Psoas muscle (tissue), 8 donors: Measurements from ENCODE around the gene VPS13A. TPM values are rescaled to one million over a fixed set of nuclear protein-coding genes. Genes with fewer than 3 reads are reported as not detected.
A peak's percentile ranks its signal among the peaks of the same experiment; 100 is the strongest.
"Not testable (repeated sequence)": the region's sequence is repeated elsewhere in the genome, so short reads cannot be mapped to it uniquely, and the experiment has no call there.

Experiments
- ATAC-seq, 4 donors: fragments of 200-7000 bp; cut with Tn5 transposase; one replicate each; pipeline ENCODE4 v1.9.1; 2020; ENCODE audit warnings: moderate library complexity in 3 of 4, mild to moderate bottlenecking in 2 of 4
- DNase-seq, 2 donors: peaks; one replicate each; pipeline ENCODE4 v3.0.0-alpha.2; 2020
- H3K27ac ChIP-seq: fragments of 200-600 bp; one replicate; pipeline ENCODE4 v1.8.0; 2022
- H3K27me3 ChIP-seq, 3 donors: fragments of 200-600 bp in 1 of 3; one replicate each; pipeline versions ENCODE4 v1.6.1 to v1.8.0; 2013 to 2022; ENCODE audit warnings: low read length in 2 of 3, mild to moderate bottlenecking in 2 of 3, moderate library complexity in 1 of 3; ENCODE audit not compliant: insufficient read depth in 3 of 3
- H3K36me3 ChIP-seq, 2 donors: fragments of 200-600 bp in 1 of 2; one replicate each; pipeline versions ENCODE4 v1.6.1 to v1.8.0; 2013 to 2022; ENCODE audit warnings: low read depth in 1 of 2, mild to moderate bottlenecking in 1 of 2, moderate library complexity in 1 of 2; ENCODE audit not compliant: insufficient read depth in 1 of 2
- H3K4me1 ChIP-seq: fragments of 200-600 bp; one replicate; pipeline ENCODE4 v1.8.0; 2022
- H3K4me3 ChIP-seq: fragments of 200-600 bp; one replicate; pipeline ENCODE4 v1.8.0; 2022; ENCODE audit warnings: mild to moderate bottlenecking
- H3K9me3 ChIP-seq: fragments of 200-600 bp; one replicate; pipeline ENCODE4 v1.8.0; 2022
- WGBS, 3 donors: extraction: QIAGEN DNeasy Blood & Tissue Kit; methylation state at CpG; one replicate each; pipeline versions ENCODE4 v1.1.6 to v1.1.7; 2013; 5-methylcytosine and 5-hydroxymethylcytosine counted together
- intact Hi-C, 2 donors: fragments of 100-400 bp; cut with DNase I; formaldehyde crosslinking; loops; one replicate each; pipeline versions ENCODE4 v1.11.0 to v1.14.2; 2022
- polyA plus RNA-seq, 3 donors: library from polyadenylated mRNA; stranded (reverse); fragments of 200-250 nt; gene quantifications; one replicate each; pipeline ENCODE4 v1.2.3, GENCODE V29; 2013
- total RNA-seq, 4 donors: library from RNA; stranded (reverse); fragmentation: NEBNext Ultra II Directional in 2 of 4; extraction: Animal tissue kit (Norgen Biotek cat#: 25700) in 2 of 4; gene quantifications; one replicate each; pipeline versions ENCODE4 v1.2.1 to v1.2.4, GENCODE V29; 2021 to 2023
- TF ChIP-seq, protein P1 (sequence below): fragments of 200-600 bp; IDR thresholded peaks from one replicate; pipeline ENCODE4 v1.8.0; 2022; ENCODE audit warnings: antibody characterized with exemption
- donor health status: healthy with polysubstance abuse.
- donor health status: DM: no; HTN: no; CAD: no; lungs with moderate emphysema.
- donor health status: Bipolar disorder and iron deficiency.
- donor health status: healthy.
- donor health status: DM: yes; HTN: yes; CAD: no.
- donor health status: DM: no; HTN: no; CAD: no.
- donor health status: DM: no; HTN: no; CAD: no.
- donor health status: DM: yes; HTN: yes; CAD: no.

The VPS13A gene
- total and polyA plus RNA-seq, 7 donors: 3.3 to 27.0 (median 19.4) TPM

DNA sequence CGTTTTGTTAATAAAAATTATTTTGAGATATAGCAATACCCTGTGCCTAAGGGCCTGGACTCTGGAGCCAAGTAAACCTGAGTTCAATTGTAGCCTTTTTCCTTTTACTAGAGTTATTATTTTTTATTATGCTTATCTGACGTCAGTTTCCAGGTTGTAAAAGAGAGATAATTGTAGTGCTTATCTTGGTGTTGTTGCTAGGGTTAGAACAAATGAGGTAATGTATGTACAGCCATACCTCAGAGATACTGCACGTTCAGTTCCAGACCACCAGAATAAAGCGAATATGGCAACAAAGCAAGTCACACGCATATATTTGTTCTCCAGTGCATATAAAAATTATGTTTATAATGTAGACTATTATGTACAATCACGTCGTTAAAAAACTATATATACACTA, 215.0 kb downstream of the VPS13A start:
- no peak for DNase-seq
- Histone ChIP-seq H3K27ac (no peak overlapping the region), H3K36me3 (peaks cover 0 to 12% of the 10 kb centered on the region in 2 donors), H3K4me1 (no peaks in the 10 kb centered on the region), H3K9me3 (no peaks in the 10 kb centered on the region), H3K27me3 (no peaks in the 10 kb centered on the region), H3K4me3 (no peak overlapping the region)
- intact Hi-C loops: no loop called here
- ATAC-seq: no peak
- WGBS, 3 donors: 95 to 96% (median 96%) methylated on average over 7 of the region's 7 CpGs
- TF ChIP-seq, protein P1, sequence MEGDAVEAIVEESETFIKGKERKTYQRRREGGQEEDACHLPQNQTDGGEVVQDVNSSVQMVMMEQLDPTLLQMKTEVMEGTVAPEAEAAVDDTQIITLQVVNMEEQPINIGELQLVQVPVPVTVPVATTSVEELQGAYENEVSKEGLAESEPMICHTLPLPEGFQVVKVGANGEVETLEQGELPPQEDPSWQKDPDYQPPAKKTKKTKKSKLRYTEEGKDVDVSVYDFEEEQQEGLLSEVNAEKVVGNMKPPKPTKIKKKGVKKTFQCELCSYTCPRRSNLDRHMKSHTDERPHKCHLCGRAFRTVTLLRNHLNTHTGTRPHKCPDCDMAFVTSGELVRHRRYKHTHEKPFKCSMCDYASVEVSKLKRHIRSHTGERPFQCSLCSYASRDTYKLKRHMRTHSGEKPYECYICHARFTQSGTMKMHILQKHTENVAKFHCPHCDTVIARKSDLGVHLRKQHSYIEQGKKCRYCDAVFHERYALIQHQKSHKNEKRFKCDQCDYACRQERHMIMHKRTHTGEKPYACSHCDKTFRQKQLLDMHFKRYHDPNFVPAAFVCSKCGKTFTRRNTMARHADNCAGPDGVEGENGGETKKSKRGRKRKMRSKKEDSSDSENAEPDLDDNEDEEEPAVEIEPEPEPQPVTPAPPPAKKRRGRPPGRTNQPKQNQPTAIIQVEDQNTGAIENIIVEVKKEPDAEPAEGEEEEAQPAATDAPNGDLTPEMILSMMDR: no peak

DNA sequence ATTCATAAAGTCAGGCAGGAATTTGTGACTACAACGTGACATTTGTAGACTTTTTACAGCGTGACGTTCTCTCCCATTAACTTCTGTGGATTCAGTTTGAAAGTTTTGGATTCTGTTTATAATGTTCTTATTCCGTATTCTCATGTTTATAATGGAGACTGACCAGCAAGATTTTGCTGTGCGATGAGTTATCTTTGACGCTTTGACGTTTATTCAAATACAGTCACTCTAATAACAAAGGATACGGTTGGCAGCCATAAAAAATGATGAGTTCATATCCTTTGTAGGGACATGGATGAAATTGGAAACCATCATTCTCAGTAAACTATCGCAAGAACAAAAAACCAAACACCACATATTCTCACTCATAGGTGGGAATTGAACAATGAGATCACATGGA, 221.2 kb downstream of the VPS13A start:
- 91 to 95% (median 91%) methylated on average over 8 to 9 of the region's 9 CpGs for WGBS, 3 donors
- ATAC-seq, H3K27ac ChIP-seq, H3K4me1 ChIP-seq, H3K27me3 ChIP-seq, H3K9me3 ChIP-seq, intact Hi-C loops, H3K4me3 ChIP-seq, H3K36me3 ChIP-seq, DNase-seq: not testable (repeated sequence)

DNA sequence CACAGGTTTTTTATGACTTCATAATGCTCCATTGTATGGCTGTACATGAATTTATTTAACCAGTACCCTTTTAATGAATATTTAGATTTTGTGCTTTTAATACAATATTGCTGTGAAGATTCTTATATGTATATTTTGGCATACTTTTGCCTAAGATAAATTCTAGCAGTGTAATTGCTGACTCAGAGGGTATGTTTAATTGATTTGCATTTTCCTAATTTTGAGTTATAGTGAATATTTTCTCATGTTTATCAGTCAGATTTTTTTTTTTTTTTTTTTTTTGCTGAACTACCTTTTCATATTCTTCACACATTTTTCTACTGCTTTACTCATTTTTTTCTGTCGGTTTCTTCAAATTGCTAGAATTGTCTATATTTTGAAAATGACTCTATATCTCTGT, 222.6 kb downstream of the VPS13A start:
- 97 to 100% (median 100%) methylated on average over 1 of the region's 1 CpG for WGBS, 3 donors
- Histone ChIP-seq H3K27me3 (no peaks in the 10 kb centered on the region), H3K4me3 (no peak overlapping the region), H3K36me3 (peaks cover 0 to 18% of the 10 kb centered on the region in 2 donors), H3K27ac (no peak overlapping the region), H3K4me1 (no peaks in the 10 kb centered on the region), H3K9me3 (no peaks in the 10 kb centered on the region)
- no peak for ATAC-seq
- intact Hi-C loops: no loop called here
- DNase-seq: no peak
- TF ChIP-seq, protein P1: no peak

DNA sequence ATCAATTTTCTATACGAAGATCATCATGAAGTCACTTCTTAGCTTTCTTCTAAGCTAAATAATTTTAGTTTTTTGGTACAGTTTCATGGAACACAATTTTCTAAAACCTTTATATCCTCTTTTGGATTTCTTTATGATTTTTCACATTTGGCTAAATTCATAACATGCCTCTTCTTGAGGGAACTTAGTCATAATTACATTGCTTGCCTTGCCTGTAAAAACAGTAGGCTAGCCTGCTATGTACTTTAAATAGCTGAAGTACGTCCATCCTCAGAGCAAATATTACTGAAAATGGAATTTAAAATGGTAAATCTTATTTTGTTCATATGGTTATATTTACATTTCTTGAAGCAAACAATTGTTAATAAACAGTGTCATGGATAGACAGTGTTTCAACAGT, 225.0 kb downstream of the VPS13A start:
- intact Hi-C loops: no loop called here
- Histone ChIP-seq H3K27me3 (no peaks in the 10 kb centered on the region), H3K4me3 (no peak overlapping the region), H3K4me1 (no peaks in the 10 kb centered on the region), H3K27ac (no peak overlapping the region), H3K36me3 (peaks cover 0 to 41% of the 10 kb centered on the region in 2 donors), H3K9me3 (no peaks in the 10 kb centered on the region)
- DNase-seq (no peak), ATAC-seq (no peak)
- TF ChIP-seq, protein P1: no peak
- WGBS, 3 donors: 82 to 92% (median 89%) methylated on average over 2 of the region's 2 CpGs

DNA sequence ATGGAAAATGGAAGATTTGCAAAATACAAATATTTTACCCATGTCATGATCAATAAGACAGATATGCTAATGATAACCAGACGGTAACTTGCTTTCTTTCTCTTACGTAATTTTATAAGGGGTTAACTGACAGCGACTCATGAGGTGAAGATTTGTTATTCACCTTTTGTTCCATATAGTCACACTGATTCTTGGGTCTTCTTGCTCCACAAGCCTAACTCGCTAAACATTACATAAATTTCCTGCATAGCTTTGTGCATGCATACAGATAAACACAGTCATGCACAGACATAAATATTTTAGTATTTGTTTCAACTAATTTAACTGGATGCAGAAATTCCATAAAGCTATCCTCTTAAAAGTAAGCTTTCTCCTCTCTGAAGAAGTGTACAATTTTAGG, 225.9 kb downstream of the VPS13A start:
- TF ChIP-seq, protein P1: no peak
- Histone ChIP-seq H3K4me1 (no peaks in the 10 kb centered on the region), H3K4me3 (no peak overlapping the region), H3K27ac (no peak overlapping the region), H3K27me3 (no peaks in the 10 kb centered on the region), H3K9me3 (no peaks in the 10 kb centered on the region), H3K36me3 (peaks cover 0 to 51% of the 10 kb centered on the region in 2 donors)
- no peak for ATAC-seq
- WGBS, 3 donors: 90 to 98% (median 96%) methylated on average over 4 of the region's 4 CpGs
- intact Hi-C loops: no loop called here
- DNase-seq: no peak

DNA sequence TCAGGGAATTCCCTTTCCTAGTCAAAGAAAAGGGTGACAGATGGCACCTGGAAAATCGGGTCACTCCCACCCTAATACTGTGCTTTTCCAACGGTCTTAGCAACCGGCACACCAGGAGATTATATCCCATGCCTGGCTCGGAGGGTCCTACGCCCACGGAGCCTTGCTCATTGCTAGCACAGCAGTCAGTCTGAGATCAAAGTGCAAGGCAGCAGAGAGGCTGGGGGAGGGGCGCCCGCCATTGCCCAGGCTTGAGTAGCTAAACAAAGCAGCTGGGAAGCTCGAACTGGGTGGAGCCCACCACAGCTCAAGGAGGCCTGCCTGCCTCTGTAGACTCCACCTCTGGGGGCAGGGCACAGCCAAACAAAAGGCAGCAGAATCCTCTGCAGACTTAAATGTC, 231.2 kb downstream of the VPS13A start:
- H3K4me3 ChIP-seq, H3K9me3 ChIP-seq, H3K4me1 ChIP-seq, intact Hi-C loops, H3K27me3 ChIP-seq, ATAC-seq, H3K27ac ChIP-seq: not testable (repeated sequence)
- DNase-seq: peak in 1 of 2 donors; percentile 17
- 94 to 97% (median 94%) methylated on average over 9 of the region's 9 CpGs for WGBS, 3 donors
- peaks cover 0 to 48% of the 10 kb centered on the region in 2 donors for H3K36me3 ChIP-seq
